CD4-positive, alpha-beta T cell treated with Interleukin-15 for 1 hour (primary cell): Measurements from ENCODE around the gene SEPTIN2.
"Not testable (repeated sequence)": the region's sequence is repeated elsewhere in the genome, so short reads cannot be mapped to it uniquely, and the experiment has no call there.

Experiments
- DNase-seq: peaks from one replicate; pipeline ENCODE4 v3.0.0-alpha.2; 2020

SEPTIN2 gene

DNA sequence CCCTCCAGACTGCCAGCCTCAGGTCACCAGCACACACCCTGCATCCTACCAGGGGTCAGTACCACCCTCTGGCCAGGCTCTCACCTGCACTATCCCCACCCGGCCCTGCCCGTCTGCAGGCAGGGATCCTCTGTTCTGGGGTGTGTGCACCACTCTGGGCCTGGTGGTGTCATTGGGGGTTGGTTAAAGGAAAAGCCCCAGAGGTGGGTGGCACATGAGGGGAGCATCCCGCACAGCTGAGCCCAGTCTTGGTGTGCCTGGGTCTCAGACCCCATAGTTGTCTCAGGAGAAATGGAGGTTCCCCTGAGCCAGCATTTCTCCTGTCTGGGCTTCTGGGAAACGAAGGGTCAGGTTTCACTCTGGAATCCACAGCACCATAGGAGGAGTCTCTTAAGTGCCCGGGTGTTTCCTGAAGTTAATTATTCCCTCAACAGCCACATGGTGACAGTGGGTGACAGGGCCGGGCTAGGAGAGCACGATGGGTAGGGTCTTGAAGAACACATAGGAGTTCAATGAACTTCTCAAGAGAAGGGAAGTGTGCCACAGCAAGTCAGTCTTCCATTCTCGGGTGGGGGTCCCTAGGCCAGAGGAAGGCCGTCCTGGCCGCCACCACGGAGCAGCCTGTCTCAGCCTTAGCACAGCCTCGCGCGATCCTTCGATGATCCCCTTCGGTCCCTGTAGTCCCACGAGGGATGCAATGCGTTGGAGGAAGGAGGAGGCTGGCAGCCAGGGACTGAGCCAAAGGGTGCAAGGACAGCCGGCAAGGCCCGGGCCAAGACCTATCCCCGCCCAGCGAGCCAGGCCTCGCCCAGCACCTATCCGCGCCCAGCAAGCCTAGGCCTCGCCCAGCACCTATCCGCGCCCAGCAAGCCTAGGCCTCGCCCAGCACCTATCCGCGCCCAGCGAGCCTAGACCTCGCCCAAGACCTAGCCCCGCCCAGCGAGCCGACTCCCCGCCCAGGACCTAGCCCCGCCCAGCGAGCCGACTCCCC lies 39.2 kb downstream of the SEPTIN2 start:
- DNase-seq: peak; percentile 78

DNA sequence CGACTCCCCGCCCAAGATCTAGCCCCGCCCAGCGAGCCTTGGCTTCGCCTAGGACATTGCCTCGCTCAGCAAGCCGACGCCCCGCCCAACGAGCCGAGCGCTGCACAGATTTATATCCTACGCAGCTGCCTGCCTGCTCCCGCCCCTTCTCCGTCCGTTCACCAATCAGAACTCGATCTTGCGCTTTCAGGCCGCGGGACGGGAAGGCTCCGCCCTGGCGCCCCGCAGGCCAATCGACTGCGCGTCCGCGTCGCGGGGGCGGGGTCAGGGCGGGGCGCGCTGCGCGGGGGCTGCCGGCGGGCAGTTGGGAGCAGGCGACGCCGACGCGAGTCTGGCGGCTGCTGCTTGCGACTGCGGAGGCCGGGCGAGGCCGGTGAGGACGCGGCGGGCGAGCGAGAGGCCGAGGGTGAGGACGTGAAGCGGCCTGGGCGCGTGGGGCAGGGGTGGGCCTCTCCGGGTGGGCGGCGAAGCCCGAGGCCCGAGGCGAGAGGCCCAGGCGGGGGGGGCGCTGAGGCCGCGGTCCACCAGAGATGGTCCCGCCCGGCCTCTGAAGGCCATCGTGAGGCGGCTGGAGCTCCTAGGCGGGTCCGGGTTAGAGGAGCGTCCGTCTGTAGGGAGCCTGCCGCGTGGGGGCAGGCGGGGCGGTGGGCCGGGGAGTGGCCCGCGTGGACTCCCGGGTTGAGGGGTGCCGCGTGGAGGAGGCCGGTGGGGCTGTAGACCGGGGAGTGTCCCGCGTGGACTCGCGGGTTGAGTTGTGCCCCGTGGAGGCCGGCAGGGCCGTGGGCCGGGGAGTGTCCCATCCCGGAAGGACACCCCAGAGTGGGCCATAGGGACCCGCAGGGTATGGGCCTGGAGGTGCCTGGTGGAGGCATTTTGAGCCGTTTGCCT lies 40.5 kb downstream of the SEPTIN2 start, which contains the start of gene FARP2:
Gene FARP2, plus strand, starts transcription at position 303 of the 888 bp plus-strand sequence. CDS start 16,823 bp downstream, outside the sequence.
- DNase-seq: peak; percentile 98

DNA sequence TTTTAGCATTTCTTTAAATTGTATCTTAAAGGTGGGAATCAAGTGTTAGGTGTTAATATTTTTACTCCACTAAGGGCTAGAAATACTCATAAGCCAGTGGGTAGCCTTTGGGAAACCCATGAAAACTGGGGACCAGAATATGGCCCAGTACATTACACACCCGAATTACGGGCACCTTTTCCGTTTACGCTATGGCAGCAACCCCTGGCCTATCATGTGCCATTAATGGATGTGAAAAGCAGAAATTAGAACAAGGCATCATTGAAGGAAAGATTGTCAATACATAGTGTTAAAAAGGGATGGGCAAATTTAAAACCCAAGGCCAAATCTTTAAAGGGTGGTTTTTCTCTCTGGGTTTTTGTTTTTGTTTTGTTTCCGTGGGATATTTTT lies 41.1 kb downstream of the SEPTIN2 start:
- no peak for DNase-seq

DNA sequence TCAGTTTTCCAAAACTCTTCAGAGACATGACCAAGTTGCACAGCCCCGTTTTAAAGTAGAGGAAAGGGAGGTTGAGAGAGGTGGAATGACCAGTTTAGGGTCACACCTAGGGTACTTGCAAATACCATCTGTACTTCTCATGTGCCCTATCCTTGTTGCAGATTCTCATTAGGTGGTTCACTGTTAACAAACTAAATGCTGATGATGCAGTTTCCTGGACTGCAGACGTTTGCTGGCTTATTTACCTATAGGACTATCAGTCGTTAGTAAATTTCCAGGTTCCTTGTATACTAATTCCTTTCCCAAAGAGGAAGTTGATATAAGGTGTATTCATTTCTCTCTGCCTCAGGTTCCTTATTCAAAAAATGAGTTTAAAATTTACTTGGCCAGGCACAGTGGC lies 41.8 kb downstream of the SEPTIN2 start:
- DNase-seq: no peak

GRCh38 chr2:241358470-241358869 lies 42.7 kb downstream of the SEPTIN2 start:
- DNase-seq: peak; percentile 35

DNA sequence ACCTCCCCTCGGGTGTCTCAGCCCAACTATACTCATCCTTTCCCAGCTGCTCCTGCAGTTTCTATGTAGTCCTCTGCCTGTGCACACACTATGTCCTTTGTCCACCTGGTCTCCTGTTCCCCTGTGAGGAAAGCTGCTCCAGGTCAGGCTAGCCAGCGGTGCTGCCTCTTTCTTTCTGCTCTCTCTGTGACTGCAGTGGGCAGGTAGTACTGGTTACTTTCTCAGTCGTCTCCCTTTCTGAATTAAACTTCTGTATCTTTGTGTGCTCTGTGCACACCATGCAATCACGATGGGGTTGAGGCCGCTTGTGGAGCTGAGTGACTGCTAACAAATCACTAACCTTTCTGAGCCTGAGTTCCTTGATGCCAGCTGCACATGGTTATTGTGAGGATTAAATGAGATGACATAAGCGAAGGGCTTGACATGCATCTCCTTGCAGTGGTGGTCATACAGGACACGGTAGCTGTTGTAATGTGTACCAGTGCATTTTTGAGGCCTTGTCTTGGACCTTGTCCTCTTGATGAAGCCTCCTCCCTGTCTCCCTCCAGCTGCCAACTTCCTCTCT lies 43.8 kb downstream of the SEPTIN2 start:
- no peak for DNase-seq

- no peak for DNase-seq
These were observed 47.7 kb downstream of the SEPTIN2 start for GRCh38 chr2:241363426-241363825.

- DNase-seq: no peak
These were observed 49.1 kb downstream of the SEPTIN2 start for GRCh38 chr2:241364781-241365180.

- DNase-seq: no peak
These were observed 51.0 kb downstream of the SEPTIN2 start for GRCh38 chr2:241366678-241367077.

DNA sequence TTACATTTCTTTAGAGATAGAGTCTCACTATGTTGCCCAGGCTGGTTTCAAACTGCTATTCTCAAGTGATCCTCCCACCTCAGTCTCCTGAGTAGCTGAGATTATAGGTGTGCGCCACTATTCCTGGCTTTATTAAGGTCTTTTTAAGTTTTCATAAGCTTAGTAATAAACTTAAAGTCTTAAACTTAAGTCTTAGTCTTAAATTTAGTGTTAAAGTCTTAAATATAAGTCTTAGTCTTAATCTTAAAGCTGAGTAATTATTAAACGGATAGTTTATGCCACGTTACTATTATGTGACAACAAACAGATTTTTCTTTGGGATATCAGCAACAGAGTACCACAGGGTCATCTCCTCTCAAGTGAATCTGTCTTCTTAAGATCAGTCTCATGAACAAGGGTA lies 52.9 kb downstream of the SEPTIN2 start:
- DNase-seq: no peak

DNA sequence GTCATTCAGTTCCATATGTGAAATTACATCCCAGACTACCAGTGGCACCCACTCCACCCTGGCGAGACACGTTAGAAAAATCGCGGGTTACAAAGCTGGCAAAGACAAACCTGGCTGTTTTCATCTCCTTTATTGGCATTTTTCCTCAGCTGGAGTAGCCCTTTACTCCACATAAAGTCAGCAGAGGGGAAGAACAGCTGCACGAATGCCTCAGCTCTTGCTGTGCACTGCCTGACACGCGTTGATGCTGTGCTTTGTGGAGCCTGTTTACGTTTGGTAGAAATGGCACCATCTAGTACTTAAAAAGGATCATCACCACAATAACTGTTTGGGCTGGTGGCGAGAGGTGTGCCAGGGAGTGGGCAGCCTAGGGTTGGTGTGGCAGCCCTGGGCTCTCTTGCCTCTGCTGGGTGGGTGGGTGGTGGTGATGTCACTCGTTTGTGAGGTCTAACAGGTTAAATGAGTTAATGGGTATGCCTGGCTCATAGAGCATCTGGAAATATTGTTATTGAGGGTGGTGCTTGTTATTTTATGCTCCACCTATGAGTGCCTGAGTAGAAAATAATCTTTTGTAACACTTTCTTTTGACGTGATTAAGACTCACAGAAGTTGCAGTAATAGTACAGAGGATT lies 56.8 kb downstream of the SEPTIN2 start:
- no peak for DNase-seq

DNA sequence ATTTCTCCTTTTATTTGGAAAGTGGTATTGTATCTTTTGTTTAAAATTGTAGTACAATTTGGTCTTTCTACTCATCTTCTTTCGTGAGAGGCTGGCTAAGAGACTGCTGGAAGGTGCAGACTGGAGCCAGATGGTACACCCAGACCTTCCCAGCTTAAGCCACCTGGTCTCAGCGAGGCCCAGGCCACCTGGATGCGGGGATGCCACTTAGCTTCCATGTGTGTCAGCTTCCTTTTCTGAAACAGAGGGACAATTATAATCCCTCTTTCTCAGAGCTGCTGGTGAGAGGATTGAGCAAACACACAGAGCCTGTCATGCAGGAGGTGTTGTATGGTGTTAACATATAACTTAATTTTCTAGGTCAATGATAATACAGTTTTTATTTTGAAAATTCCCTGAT lies 57.7 kb downstream of the SEPTIN2 start:
- no peak for DNase-seq

DNA sequence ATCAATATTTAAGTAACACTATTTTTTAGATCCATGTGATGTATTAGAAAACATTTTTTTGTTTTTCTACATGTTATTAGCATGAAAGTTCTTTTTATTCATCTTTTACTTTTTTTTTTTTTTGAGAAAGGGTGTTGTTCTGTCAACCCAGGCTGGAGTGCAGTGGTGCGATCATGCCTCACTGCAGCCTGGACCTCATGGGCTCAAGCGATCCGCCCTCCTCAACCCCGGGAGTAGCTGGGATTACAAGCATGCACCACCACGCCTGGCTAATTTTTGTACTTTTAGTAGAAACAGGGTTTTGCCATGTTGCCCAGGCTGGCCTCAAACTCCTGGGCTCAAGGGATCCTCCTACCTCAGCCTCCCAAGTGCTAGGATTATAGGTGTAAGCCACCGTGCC lies 58.2 kb downstream of the SEPTIN2 start:
- DNase-seq: not testable (repeated sequence)

DNA sequence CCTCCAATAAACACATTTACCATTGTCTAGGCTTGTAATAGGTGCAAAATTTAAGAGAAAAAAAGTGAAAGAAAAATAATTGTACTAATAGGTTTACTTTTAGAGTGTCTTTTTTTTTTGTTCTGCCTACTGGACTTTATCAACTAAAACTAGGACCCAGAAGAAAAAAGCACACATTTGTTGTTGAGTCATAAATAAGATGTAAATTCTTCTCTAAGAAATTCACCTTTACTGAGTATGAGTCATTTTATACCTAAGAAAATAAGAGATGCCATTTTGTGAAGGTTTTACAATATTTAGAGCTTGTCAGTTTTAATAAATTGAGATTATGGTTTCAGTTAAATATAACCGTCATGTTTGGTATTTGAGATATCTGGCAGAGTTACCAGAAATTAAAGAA lies 59.6 kb downstream of the SEPTIN2 start:
- no peak for DNase-seq

- DNase-seq: no peak
These were observed 61.1 kb downstream of the SEPTIN2 start for GRCh38 chr2:241376808-241377207.

- DNase-seq: no peak
These were observed 63.1 kb downstream of the SEPTIN2 start for GRCh38 chr2:241378816-241379215.

DNA sequence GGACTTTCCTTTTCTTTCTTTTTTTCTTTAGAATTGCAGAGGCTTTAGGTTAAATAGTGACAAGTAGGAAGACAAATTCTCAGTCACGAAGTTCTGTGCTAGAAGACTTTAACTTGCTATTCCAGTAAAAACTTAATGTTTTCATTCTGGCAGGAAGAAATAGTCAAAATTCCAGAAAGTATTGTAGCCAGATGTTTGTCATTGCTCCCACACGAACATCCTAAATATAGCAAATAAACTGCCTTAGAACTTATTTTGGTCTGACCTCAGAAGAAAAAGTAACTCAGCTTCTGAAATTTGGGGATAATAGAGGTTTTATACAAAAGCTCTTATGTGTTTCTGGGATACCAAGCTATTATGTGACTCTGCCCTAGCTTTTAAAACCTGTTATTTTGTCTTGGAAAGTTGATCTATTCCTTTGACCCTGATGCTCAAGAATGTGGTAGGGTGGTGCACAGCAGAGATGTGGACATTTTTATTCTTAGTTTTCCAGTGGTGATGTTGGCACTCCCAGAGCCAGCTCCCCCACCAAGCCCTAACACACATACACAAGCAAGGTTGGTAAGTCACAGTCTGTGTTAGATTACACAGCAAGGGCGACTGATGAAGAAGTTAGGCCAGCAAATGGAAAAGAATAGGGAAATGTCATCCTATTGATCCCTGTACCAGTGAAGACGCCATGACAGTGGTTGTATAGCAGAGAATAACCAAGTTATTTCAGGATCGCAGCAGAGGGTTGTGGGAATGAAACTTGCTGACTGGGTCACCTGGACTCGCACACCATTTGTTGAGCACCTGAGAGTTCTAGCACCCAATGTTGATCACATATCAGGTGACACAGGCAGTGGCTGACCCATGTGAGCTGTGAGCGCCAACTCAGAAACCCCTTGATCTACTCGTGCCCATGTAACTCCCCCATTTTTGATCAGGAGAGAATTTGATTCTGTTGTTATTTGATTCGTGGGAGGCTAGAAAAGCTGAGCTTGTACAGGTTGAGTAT lies 64.1 kb downstream of the SEPTIN2 start:
- no peak for DNase-seq

DNA sequence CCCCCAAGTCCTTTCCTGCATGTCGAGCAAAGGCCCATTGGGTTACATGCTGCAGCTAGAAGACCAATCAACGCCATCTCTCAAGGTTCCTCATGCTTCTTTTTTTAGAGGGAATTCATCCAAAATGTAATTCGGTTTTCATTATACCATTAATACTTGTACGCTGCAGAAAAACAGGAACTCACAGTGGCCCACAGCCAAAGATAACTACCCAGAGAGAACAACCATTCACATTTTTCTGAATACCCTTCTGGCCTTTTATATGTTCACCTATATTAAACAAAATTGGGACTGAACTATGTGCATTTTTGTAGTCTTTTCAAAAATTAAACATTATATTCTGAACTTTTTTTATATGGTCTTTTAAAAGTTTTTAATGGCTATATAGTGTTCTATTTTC lies 66.1 kb downstream of the SEPTIN2 start:
- no peak for DNase-seq

DNA sequence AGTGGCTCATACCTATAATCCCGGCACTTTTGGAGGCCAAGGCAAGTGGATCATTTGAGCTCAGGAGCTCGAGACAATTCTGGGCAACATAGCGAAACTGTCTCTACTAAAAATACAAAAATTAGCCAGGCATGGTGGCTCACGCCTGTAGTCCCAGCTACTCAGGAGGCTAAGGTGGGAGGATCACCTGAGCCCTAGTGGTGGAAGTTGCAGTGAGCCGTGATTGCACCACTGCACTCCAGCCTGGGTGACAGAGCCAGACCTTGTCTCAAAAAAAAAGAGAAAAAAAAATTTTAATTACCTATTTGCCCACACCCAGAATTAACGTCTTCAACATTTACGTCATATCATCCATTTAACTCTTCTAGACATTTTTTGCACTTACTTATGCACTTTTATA lies 69.7 kb downstream of the SEPTIN2 start:
- DNase-seq: not testable (repeated sequence)

GRCh38 chr2:241386519-241386918 lies 70.8 kb downstream of the SEPTIN2 start:
- no peak for DNase-seq

GRCh38 chr2:241389697-241390096 lies 74.0 kb downstream of the SEPTIN2 start:
- no peak for DNase-seq
